BJ (cell line): ENCODE data around the gene MPP2. TPM values are rescaled to one million over a fixed set of nuclear protein-coding genes. Genes with fewer than 3 reads are reported as not detected.
"Not testable (repeated sequence)": the region's sequence is repeated elsewhere in the genome, so short reads cannot be mapped to it uniquely, and the experiment has no call there.

ENCODE experiments used
- CTCF ChIA-PET: fragments of 350-600 bp; formaldehyde crosslinking; extraction: SDS; loops from one replicate; lab custom pipeline; 2021; ENCODE audit warnings: antibody characterized with exemption, inconsistent platforms; lab: Yijun Ruan, JAX
- POLR2A ChIA-PET: fragments of 300-600 bp; sonication (Branson Sonifier 250); formaldehyde crosslinking; extraction: SDS; loops from one replicate; lab custom pipeline; 2021; ENCODE audit warnings: antibody characterized with exemption; lab: Charles Lee
- DNase-seq: peaks from one replicate; pipeline ENCODE4 v3.0.0-alpha.2; 2011; ENCODE audit warnings: low read depth
- H3K27me3 ChIP-seq: 2 replicates; pipeline ENCODE4 v1.6.0; 2011; ENCODE audit warnings: low read length; ENCODE audit not compliant: control insufficient read depth, insufficient read depth
- H3K36me3 ChIP-seq: 2 replicates; pipeline ENCODE4 v1.5.1; 2011; ENCODE audit warnings: low read length; ENCODE audit not compliant: control insufficient read depth, insufficient read depth
- H3K4me3 ChIP-seq: 2 replicates; pipeline ENCODE4 v1.5.1; 2011; ENCODE audit warnings: low read depth, mild to moderate bottlenecking, control low read depth, low read length
- CTCF ChIP-seq: IDR thresholded peaks from 2 replicates; pipeline ENCODE4 v1.5.1; 2011; ENCODE audit warnings: low read depth, mild to moderate bottlenecking, control low read depth, inconsistent platforms, low read length, moderate library complexity; ENCODE audit not compliant: insufficient read depth
- polyA plus RNA-seq: library from polyadenylated mRNA; depleted of rRNA; stranded (reverse); fragments of >200 nt; gene quantifications from 2 replicates; pipeline ENCODE4 v1.2.3, GENCODE V29; 2011

Gene MPP2
- polyA plus RNA-seq, 1 experiment, result 5.3 TPM

- DNase-seq, result no peak
- CTCF ChIA-PET, result interaction anchor here (1.2 kb wide), 1 partner anchor 76 kb away, joined by 5 read pairs; no protein-coding TSS in a partner anchor
- POLR2A ChIA-PET, result no interaction called here
These were observed 64.4 kb downstream of the MPP2 start for GRCh38 chr17:43842975-43843325.

DNA sequence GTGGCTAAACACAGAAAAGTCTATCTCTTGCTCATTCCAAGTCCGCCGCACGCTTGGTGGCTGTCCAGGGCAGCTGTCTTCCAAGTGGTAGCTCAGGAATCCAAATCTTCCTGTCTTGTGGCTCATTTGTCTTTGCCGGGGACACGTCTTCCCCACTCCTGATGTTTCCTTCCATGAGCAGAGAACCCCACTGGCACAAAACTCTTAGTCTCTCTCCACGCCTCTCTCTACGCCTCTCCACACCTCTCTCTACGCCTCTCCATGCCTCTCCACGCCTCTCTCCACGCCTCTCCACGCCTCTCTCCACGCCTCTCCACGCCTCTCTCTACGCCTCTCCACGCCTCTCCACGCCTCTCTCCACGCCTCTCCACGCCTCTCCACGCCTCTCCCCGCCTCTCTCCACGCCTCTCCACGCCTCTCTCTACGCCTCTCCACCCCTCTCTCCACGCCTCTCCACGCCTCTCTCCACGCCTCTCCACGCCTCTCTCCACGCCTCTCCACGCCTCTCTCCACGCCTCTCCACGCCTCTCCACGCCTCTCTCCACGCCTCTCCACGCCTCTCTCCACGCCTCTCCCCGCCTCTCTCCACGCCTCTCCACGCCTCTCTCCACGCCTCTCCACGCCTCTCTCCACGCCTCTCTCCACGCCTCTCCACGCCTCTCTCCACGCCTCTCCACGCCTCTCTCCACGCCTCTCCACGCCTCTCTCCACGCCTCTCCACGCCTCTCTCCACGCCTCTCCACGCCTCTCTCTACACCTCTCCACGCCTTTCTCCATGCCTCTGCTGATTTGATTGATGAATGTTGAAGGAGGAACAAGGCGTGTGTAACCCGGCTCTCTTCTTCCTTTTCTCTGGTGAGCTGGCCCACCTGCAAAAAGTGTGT lies 65.0 kb downstream of the MPP2 start:
- POLR2A ChIA-PET, result interaction anchor here (0.6 kb wide), 1 partner anchor 25 kb away, joined by 5 read pairs; no protein-coding TSS in a partner anchor
- not testable (repeated sequence) for H3K4me3 ChIP-seq, DNase-seq, H3K36me3 ChIP-seq, H3K27me3 ChIP-seq
- CTCF ChIA-PET, result interaction anchor here (1.0 to 1.3 kb wide), 3 partner anchors 10 to 76 kb away, joined by 3 to 5 read pairs (median 4); no protein-coding TSS in a partner anchor

More at GRCh38 chr17:43842975-43843325, 64.4 kb downstream of the MPP2 start:
- no peak for TF ChIP-seq CTCF
- Histone ChIP-seq H3K4me3 (no peak overlapping the region), H3K27me3 (peaks cover 9% of the 10 kb centered on the region), H3K36me3 (no peaks in the 10 kb centered on the region)

GRCh38 chr17:43841282-43841681 lies 66.1 kb downstream of the MPP2 start:
- TF ChIP-seq CTCF, result no peak
- H3K27me3 ChIP-seq, result peaks cover 5% of the 10 kb centered on the region
- H3K36me3 ChIP-seq, result no peaks in the 10 kb centered on the region
- ChIA-PET POLR2A (interaction anchor here (0.6 kb wide), 1 partner anchor 23 kb away, joined by 5 read pairs; no protein-coding TSS in a partner anchor), CTCF (interaction anchor here (0.6 to 1.3 kb wide), 4 partner anchors 11 to 74 kb away, joined by 3 to 4 read pairs (median 3); no protein-coding TSS in a partner anchor)
- DNase-seq, result no peak
- H3K4me3 ChIP-seq, result no peak overlapping the region

DNA sequence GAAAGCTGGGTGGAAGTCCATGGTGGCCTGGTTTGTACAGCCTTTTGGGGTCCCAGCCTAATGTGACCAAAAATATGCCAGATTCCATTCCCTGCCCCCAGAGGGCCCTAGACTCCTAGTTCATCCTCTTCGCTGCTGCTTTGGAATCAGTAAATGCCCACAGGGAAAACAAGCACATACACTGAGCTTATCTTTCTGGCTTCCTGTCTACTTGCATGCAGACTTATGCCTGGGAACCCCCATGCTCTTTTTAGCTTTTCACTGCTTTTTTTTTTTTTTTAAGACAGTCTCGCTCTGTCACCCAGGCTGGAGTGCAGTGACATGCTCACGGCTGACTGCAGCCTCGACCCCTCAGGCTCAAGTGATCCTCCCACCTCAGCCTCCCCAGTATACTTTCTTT lies 66.5 kb downstream of the MPP2 start:
- no peak for DNase-seq
- no peaks in the 10 kb centered on the region for H3K36me3 ChIP-seq
- H3K4me3 ChIP-seq, result no peak overlapping the region
- TF ChIP-seq CTCF, result no peak
- ChIA-PET POLR2A (no interaction called here), CTCF (interaction anchor here (1.1 to 1.3 kb wide), 3 partner anchors 12 to 74 kb away, joined by 3 to 4 read pairs (median 3); no protein-coding TSS in a partner anchor)
- peaks cover 5% of the 10 kb centered on the region for H3K27me3 ChIP-seq

DNA sequence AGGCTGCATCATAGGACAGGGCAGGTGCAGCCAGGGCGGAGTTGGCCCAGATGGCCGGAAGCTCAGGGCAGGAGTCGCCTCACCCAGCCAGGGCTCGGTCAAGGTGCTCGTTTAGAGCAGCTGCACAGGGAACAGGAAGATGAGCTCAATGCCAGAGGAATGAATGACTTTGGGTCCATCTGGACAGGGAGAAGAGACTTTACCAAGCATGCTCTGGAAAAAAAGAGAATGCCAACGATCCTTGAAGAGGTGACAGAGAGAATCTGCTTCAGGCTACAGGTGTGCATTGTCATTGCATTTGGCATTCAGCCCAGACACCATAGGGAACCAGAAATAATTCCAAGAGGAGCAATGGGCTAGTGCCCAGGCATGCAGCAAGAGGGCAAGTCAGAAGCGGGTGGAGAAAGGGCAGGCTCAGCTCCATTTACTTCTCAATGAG lies 67.6 kb downstream of the MPP2 start:
- Histone ChIP-seq H3K4me3 (no peak overlapping the region), H3K36me3 (no peaks in the 10 kb centered on the region), H3K27me3 (peaks cover 5% of the 10 kb centered on the region)
- ChIA-PET POLR2A (no interaction called here), CTCF (interaction anchor here (0.8 to 1.3 kb wide), 3 partner anchors 10 to 73 kb away, joined by 3 to 4 read pairs (median 4); no protein-coding TSS in a partner anchor)
- DNase-seq, result no peak
- no peak for TF ChIP-seq CTCF
